Type B pancreatic cell (in vitro differentiated cells): Measurements from ENCODE around the gene DAB1. TPM values are rescaled to one million over a fixed set of nuclear protein-coding genes. Genes with fewer than 3 reads are reported as not detected.

Experiments
- DNase-seq: peaks from one replicate; pipeline ENCODE4 v3.0.0; 2021; ENCODE audit warnings: mixed read lengths; ENCODE audit not compliant: unreplicated experiment; ENCODE audit errors: extremely low spot score
- H3K27ac Mint-ChIP-seq: 2 replicates; pipeline ENCODE4 v1.8.0; 2021; ENCODE audit warnings: mild to moderate bottlenecking, mixed read lengths
- H3K27me3 Mint-ChIP-seq: 2 replicates; pipeline ENCODE4 v1.8.0; 2021; ENCODE audit warnings: mixed read lengths
- H3K36me3 Mint-ChIP-seq: 2 replicates; pipeline ENCODE4 v1.8.0; 2021; ENCODE audit warnings: mixed read lengths
- H3K4me1 Mint-ChIP-seq: one replicate; pipeline ENCODE4 v1.8.0; 2021; ENCODE audit warnings: mixed read lengths; ENCODE audit not compliant: unreplicated experiment
- H3K4me3 Mint-ChIP-seq: 2 replicates; pipeline ENCODE4 v1.8.0; 2021; ENCODE audit warnings: mild to moderate bottlenecking, mixed read lengths
- H3K9me3 Mint-ChIP-seq: 2 replicates; pipeline ENCODE4 v1.8.0; 2021; ENCODE audit warnings: mixed read lengths
- CTCF ChIP-seq: fragments of 200-600 bp; sonication (generic); conservative IDR thresholded peaks from 2 replicates; pipeline ENCODE4 v1.5.0; 2021; ENCODE audit warnings: antibody characterized with exemption, mild to moderate bottlenecking
- total RNA-seq: library from RNA; stranded (reverse); gene quantifications from 2 replicates; pipeline ENCODE4 v1.2.1, GENCODE V29; 2021; ENCODE audit warnings: low replicate concordance

The DAB1 gene
- total RNA-seq, 1 donor from 2014 or later: 7.3 TPM

- no peaks in the 10 kb centered on the region for H3K9me3 Mint-ChIP-seq
- TF ChIP-seq CTCF: no peak
- peaks cover 14% of the 10 kb centered on the region for H3K27me3 Mint-ChIP-seq
- H3K4me1 Mint-ChIP-seq: no peaks in the 10 kb centered on the region
- no peak for DNase-seq
- H3K27ac Mint-ChIP-seq: no peak overlapping the region
- H3K36me3 Mint-ChIP-seq: no peaks in the 10 kb centered on the region
- H3K4me3 Mint-ChIP-seq: no peak overlapping the region
Measured at GRCh38 chr1:57361516-57361915, 62.3 kb downstream of the DAB1 start.

- no peak overlapping the region for H3K27ac Mint-ChIP-seq
- no peak overlapping the region for H3K4me3 Mint-ChIP-seq
- H3K27me3 Mint-ChIP-seq: peaks cover 15% of the 10 kb centered on the region
- H3K36me3 Mint-ChIP-seq: no peaks in the 10 kb centered on the region
- TF ChIP-seq CTCF: no peak
- no peaks in the 10 kb centered on the region for H3K4me1 Mint-ChIP-seq
- no peak for DNase-seq
- H3K9me3 Mint-ChIP-seq: no peaks in the 10 kb centered on the region
Measured at GRCh38 chr1:57360846-57361407, 62.9 kb downstream of the DAB1 start.

GRCh38 chr1:57357462-57357861 is 66.4 kb downstream of the DAB1 start:
- Mint-ChIP-seq H3K4me1 (no peaks in the 10 kb centered on the region), H3K36me3 (no peaks in the 10 kb centered on the region), H3K9me3 (no peaks in the 10 kb centered on the region), H3K4me3 (no peak overlapping the region), H3K27ac (no peak overlapping the region), H3K27me3 (peaks cover 15% of the 10 kb centered on the region)
- TF ChIP-seq CTCF: no peak
- DNase-seq: no peak

GRCh38 chr1:57353654-57354053 is 70.2 kb downstream of the DAB1 start:
- peaks cover 9% of the 10 kb centered on the region for H3K4me1 Mint-ChIP-seq
- H3K27me3 Mint-ChIP-seq: peaks cover 21% of the 10 kb centered on the region
- H3K27ac Mint-ChIP-seq: no peak overlapping the region
- TF ChIP-seq CTCF: no peak
- no peaks in the 10 kb centered on the region for H3K36me3 Mint-ChIP-seq
- DNase-seq: no peak
- H3K4me3 Mint-ChIP-seq: no peak overlapping the region
- peaks cover 1% of the 10 kb centered on the region for H3K9me3 Mint-ChIP-seq

- H3K27me3 Mint-ChIP-seq: peaks cover 21% of the 10 kb centered on the region
- H3K4me3 Mint-ChIP-seq: no peak overlapping the region
- H3K9me3 Mint-ChIP-seq: peaks cover 5% of the 10 kb centered on the region
- H3K4me1 Mint-ChIP-seq: peaks cover 12% of the 10 kb centered on the region
- DNase-seq: no peak
- no peaks in the 10 kb centered on the region for H3K36me3 Mint-ChIP-seq
- TF ChIP-seq CTCF: no peak
- H3K27ac Mint-ChIP-seq: no peak overlapping the region
Measured at GRCh38 chr1:57350610-57351009, 73.2 kb downstream of the DAB1 start.

GRCh38 chr1:57348921-57349320 is 74.9 kb downstream of the DAB1 start:
- peaks cover 5% of the 10 kb centered on the region for H3K9me3 Mint-ChIP-seq
- H3K27me3 Mint-ChIP-seq: peaks cover 21% of the 10 kb centered on the region
- no peaks in the 10 kb centered on the region for H3K36me3 Mint-ChIP-seq
- H3K4me1 Mint-ChIP-seq: peaks cover 12% of the 10 kb centered on the region
- no peak for TF ChIP-seq CTCF
- no peak for DNase-seq
- no peak overlapping the region for H3K27ac Mint-ChIP-seq
- no peak overlapping the region for H3K4me3 Mint-ChIP-seq
